CD4-positive, alpha-beta T cell treated with Interleukin-17A for 1 hour (primary cell): ENCODE measurements around the gene FAM83G.
A peak's percentile ranks its signal among the peaks of the same experiment; 100 is the strongest.
"Not testable (repeated sequence)": the region's sequence is repeated elsewhere in the genome, so short reads cannot be mapped to it uniquely, and the experiment has no call there.

Source experiments
- DNase-seq: peaks from one replicate; pipeline ENCODE4 v3.0.0-alpha.2; 2020

FAM83G gene

GRCh38 chr17:18966831-18967624 is 37.5 kb downstream of the FAM83G start:
- DNase-seq = no peak

DNA sequence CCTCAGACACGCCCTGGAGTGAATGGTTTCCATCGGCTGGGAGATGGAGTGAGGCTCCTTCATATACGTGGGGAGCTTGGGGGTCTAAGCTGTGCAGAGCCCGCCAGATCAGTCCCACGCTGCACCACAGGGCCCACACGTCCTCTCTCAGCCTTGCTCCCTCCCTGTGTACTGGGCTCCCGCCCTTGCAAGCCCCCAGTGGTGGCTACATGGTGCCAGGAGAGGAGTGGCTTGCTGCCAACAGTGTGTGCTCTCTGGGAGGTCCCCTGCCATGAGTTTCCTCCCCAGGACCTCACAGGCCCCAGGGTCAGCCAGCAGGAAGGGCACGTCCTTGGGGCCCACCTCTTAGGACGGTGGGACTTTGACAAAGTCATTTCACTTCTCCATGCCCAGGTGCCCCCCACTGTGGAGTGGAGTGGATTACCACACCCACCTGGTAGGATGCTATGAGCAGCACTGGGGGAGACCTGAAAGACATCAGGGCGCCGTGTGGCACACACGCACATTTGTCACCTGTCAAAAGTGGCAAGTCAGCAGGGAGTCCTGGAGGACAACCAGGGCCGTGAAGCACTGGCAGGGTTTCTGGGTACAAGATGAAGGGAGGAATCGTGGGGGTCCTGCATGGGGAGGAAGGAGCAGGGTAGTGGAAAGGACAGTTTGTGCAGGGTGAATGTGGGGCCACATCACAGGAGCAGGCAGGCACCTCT is 38.9 kb downstream of the FAM83G start:
- no peak for DNase-seq

- no peak for DNase-seq
Observed at GRCh38 chr17:18964550-18964949, 40.0 kb downstream of the FAM83G start.

GRCh38 chr17:18964018-18964351 is 40.6 kb downstream of the FAM83G start:
- no peak for DNase-seq

DNA sequence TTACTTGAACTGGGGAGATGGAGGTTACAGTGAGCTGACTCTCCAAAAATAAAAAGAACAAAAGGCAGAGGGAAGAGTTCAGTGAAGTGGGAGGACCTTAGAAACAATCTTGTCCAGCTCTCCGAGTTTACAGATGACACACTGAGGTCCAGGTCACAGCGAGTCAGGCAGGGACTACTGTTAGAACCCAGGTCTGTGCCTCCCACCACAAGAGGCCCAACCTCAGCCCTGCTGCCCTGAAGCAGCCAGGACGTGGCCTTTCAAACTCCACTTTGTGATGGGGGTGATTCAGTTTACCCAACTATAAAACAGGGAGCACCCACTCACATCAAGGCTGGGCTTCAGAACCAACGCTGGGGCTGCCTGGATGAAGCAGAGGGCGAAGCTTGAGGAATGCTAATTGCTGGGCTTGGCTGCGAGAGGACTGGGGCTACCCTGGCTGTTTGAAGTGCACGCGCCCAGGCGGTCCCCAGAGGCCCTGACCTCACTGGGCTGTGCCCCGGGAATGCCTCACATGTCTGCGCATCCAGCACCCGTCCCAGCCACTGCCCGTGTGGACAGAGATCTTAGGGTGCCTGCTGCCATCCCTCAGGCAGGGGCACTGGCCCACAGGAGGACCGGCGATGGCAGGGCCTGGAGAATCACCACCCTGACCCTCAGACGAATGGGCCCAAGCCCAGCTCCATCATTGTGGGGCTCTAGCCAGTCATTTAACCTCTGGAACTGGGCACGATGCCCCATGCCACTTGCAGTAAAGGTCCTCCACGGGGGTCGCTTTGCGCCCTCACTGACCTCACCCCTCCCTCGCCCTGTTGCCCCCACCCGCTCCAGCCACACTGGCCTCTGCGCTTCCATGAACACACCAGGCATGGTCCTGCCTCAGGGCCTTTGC is 41.2 kb downstream of the FAM83G start:
- no peak for DNase-seq

DNA sequence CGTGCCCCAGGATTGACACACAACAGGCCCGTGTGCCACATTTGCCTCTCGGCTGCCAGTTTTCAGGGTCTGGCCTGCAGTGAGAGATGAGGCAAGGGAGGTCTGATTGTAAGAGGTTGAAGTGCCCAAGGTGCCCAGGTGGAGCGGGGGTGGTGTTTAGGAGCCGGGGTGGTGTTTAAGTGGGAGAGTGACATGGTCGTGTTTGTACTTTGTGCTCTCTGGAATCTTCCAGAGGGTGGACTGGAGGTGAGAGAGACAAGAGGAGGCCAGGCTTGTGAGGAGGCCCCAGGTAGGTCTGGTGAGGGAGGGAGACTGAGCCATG is 42.1 kb downstream of the FAM83G start:
- no peak for DNase-seq

DNA sequence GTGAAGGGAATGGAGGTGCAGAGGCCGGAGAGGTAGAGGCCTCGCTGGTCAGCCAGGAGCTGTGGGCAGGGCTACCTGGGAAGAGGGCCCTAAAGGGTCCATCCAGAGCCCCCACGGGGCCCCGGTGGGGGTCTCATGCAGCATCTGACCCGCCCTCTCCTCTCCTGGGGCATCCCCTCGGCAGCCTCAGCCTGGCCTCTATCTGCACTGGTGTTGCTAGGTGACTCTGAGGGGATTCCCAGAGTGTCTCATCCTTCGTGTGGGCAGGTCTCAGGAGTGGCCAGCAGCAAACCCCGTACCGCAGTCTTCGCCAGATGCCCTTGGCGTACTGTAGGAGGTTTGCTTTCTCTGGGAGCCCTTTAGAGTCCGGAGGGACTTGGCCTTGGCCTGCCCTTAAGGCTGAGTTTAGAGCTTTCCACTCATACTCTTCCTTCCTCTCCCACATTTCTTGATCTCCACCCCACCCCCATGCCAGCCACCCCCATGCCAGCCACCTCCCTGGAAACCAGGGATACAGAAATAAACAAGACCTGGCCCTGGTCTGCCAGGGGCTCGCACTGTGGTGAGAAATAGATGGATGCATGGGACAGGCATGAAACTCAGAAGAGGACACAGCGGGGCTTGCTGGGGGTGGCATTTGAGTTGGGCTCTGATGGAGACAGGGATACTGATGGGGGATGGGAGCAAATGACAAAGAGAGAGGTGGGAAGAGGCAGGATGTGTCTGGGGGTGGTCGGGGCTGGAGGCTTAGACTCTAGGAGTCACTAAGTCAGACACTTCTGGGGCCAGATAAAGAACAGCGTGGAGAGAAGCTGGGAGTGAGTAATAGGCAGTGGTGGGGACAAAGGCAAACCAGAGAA is 42.7 kb downstream of the FAM83G start:
- no peak for DNase-seq

DNA sequence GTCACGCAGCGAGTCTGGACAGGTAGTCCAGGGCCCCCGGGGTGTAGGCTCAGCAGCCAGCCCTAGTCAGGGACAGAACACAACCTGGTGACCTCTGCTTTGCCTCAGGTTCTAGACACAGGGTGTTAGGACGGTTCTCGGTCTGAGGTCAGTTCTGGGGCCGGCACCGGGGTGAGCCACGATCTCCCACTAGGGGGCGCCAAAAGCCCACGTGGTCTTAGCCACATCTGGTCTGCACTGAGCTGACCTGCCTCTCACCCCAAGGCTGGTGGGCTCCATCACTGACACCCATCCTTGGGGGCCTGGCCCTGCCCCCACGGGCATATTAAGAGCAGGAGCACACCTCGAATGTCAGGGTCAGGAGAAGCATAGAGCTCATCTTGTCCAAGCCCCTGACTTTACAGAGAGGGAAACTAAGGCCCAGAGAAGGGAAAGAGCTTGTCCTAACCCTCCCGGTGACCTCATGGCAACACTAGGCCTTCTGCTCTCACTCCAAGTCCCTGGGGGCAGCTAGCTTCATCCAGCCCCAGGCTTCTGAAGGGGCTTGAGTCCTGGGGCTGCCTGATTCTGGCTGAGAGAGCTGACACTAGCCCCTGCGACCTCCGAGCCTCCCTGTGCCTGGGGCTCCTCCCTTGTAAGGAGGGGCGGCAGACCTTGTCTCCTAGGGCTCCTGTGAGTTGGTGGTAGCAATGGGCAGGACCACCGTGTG is 43.6 kb downstream of the FAM83G start:
- DNase-seq = peak; percentile 76

GRCh38 chr17:18960241-18960665 is 44.3 kb downstream of the FAM83G start:
- no peak for DNase-seq

GRCh38 chr17:18959845-18960240 is 44.7 kb downstream of the FAM83G start:
- DNase-seq = no peak

- no peak for DNase-seq
Observed at GRCh38 chr17:18959071-18959844, 45.3 kb downstream of the FAM83G start.

GRCh38 chr17:18958611-18959010 is 46.0 kb downstream of the FAM83G start:
- no peak for DNase-seq

- DNase-seq = no peak
Observed at GRCh38 chr17:18957831-18958230, 46.7 kb downstream of the FAM83G start.

DNA sequence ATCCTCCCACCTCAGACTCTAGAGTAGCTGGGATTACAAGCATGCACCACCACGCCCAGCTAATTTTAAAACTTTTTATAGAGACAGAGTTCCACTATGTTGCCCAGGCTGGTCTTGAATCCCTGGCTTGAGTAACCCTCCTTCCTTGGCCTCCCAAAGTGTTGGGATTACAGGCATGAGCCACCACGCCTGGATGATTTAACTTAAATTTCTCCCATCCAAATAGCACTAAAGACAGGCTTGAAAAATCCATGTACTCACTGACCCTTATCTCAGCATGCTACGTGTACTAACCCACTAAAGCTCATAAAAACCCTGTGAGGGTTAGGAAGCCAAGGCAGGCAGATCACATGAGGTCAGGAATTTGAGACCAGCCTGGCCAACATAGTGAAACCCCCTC is 48.0 kb downstream of the FAM83G start:
- DNase-seq = no peak

GRCh38 chr17:18956021-18956420 is 48.5 kb downstream of the FAM83G start:
- DNase-seq = not testable (repeated sequence)

GRCh38 chr17:18955009-18955408 is 49.6 kb downstream of the FAM83G start:
- DNase-seq = no peak

DNA sequence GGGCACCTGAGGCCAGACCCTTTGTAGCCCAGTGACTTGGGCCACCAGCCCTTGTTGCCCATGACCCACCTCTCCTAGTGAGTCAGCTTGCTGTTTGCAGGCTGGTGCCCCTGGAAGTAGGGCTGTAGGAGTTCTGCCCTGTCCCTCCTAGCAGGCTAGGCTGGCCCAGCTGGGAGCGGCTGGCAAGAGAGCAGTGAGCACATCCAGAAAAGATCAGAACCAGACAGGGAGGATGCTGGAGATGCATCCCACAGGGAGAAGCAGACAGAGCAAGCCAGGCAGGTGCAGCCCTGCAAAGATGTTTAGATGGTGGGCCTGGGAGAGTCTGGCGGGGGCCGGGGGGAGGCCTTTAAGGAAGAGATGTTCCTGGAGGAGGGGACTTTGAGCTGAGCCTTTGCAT is 50.2 kb downstream of the FAM83G start:
- DNase-seq = no peak

GRCh38 chr17:18953231-18953728 is 51.3 kb downstream of the FAM83G start:
- no peak for DNase-seq

DNA sequence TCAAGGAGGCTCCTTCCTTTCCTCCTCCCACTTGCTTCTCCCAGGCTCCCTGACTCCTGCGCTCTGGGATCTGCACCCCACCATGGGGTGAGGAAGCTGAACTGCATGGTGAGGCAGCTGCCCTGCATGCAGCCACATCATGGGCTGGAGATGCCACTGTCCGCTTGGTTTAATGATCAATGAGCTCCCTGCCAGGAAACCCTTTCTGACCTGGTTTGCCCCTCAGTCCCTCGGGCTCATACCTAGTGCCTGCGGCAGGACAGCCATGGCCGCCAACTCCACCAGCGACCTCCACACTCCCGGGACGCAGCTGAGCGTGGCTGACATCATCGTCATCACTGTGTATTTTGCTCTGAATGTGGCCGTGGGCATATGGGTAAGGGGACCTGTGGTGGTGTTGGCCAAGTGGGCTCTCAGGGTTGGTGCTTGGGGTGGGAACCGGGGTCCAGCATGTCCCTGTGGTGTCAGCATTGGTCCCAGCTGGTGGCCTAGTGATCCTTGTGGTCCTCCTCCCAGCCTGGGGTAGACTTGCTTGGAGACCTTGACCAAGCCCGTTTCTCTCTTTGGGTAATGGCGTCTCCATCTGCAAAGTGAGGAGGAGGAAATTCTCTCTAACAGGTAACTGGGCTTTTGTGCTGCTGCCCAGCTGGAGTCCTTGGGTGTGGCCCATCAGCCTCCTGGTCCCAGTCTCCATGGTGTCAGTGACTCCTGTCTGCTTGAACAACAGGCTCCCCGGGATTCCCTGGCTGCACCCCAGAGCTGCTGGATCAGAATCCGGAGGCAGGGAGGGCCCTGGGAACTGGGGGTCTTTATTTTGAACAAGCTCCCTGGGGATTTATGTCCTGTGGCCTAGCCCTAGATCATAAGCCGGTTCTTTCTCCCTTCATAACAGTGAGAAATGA is 52.4 kb downstream of the FAM83G start, which contains the start of gene SLC5A10:
SLC5A10 (plus strand) TSS at position 225 of the 902 bp plus-strand sequence; CDS start at position 266, 41 bp downstream.
- DNase-seq = no peak
